ENCODE measurements around the gene IGF2BP2. TPM values are rescaled to one million over a fixed set of nuclear protein-coding genes. Genes with fewer than 3 reads are reported as not detected.
A peak's percentile ranks its signal among the peaks of the same experiment; 100 is the strongest.

The IGF2BP2 gene
- total and polyA plus RNA-seq, 2 of the 13 experiments (the other 11 are each of a cell fraction or from before 2014, with no cell fraction given), result 6.5 to 46.0 TPM

DNA sequence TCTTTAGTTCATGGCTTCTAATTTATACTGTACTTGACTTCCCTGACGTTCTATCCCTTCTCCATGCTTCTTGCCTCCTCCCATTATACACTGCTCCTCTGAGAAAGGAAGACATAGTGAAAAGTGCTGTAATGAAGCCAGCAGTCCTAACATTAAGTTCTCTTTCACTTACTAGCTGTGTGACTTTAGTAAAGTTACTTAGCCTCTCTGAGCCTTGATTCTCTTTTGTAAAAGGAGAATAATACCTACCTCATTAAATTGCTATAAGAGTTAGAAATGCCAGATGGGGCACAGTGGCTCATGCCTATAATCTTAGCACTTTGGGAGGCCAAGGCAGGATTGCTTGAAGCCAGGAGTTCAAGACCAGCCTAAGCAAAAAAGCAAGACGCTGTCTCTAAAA, 18.8 kb upstream of the IGF2BP2 start (continued):
- TF ChIP-seq, protein P1, sequence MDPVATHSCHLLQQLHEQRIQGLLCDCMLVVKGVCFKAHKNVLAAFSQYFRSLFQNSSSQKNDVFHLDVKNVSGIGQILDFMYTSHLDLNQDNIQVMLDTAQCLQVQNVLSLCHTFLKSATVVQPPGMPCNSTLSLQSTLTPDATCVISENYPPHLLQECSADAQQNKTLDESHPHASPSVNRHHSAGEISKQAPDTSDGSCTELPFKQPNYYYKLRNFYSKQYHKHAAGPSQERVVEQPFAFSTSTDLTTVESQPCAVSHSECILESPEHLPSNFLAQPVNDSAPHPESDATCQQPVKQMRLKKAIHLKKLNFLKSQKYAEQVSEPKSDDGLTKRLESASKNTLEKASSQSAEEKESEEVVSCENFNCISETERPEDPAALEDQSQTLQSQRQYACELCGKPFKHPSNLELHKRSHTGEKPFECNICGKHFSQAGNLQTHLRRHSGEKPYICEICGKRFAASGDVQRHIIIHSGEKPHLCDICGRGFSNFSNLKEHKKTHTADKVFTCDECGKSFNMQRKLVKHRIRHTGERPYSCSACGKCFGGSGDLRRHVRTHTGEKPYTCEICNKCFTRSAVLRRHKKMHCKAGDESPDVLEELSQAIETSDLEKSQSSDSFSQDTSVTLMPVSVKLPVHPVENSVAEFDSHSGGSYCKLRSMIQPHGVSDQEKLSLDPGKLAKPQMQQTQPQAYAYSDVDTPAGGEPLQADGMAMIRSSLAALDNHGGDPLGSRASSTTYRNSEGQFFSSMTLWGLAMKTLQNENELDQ (CRISPR knock-in tag; IDR thresholded peaks at IDR 0.05; ENCODE audit: borderline replicate concordance), result no peak
- TF ChIP-seq POLR2A (IDR thresholded peaks at IDR 0.05; ENCODE audit: insufficient read depth in 1 of 2, low read depth in 2 of 2, low read length in 2 of 2) (no peak), ZNF280D (CRISPR knock-in tag; IDR thresholded peaks at IDR 0.05) (no peak), SIX4 (CRISPR knock-in tag; IDR thresholded peaks at IDR 0.05) (no peak), LBX2 (CRISPR knock-in tag; IDR thresholded peaks at IDR 0.05; ENCODE audit: borderline replicate concordance) (no peak), NPAS2 (CRISPR knock-in tag; IDR thresholded peaks at IDR 0.05; ENCODE audit: borderline replicate concordance) (no peak), ZNF407 (CRISPR knock-in tag; IDR thresholded peaks at IDR 0.05; ENCODE audit: not compliant biosample characterization) (no peak), RCOR2 (CRISPR knock-in tag; IDR thresholded peaks at IDR 0.05) (0 out of 2 replicates have a peak, but pooled peaks have one; percentile 32), RBFOX2 (IDR thresholded peaks at IDR 0.05; ENCODE audit: low read depth, low read length) (no peak)
- TF ChIP-seq, protein P2, sequence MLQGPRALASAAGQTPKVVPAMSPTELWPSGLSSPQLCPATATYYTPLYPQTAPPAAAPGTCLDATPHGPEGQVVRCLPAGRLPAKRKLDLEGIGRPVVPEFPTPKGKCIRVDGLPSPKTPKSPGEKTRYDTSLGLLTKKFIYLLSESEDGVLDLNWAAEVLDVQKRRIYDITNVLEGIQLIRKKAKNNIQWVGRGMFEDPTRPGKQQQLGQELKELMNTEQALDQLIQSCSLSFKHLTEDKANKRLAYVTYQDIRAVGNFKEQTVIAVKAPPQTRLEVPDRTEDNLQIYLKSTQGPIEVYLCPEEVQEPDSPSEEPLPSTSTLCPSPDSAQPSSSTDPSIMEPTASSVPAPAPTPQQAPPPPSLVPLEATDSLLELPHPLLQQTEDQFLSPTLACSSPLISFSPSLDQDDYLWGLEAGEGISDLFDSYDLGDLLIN (CRISPR knock-in tag; IDR thresholded peaks at IDR 0.05; ENCODE audit: borderline replicate concordance), result no peak
